ENCODE results near the gene ZFP91.

GRCh38 chr11:58582437-58582836, 3.6 kb downstream of the ZFP91 start:
- TF ChIP-seq POLR2A (IDR thresholded peaks at IDR 0.05): no peak
- TF ChIP-seq CTCF (IDR thresholded peaks at IDR 0.05): no peak
